ENCODE measurements around the gene VTA1. TPM values are rescaled to one million over a fixed set of nuclear protein-coding genes. Genes with fewer than 3 reads are reported as not detected.

VTA1 gene
- total and polyA plus RNA-seq, 2 of the 4 experiments (the other 2 are of a cell fraction), result 60.9 to 120 TPM

- Histone ChIP-seq H2BK120ac (ENCODE audit: low read depth, low read length) (no peak overlapping the region), H3K9me3 (ENCODE audit: control insufficient read depth, insufficient read depth, low read length) (no peaks in the 10 kb centered on the region), H2BK15ac (ENCODE audit: low read depth, low read length) (no peak overlapping the region), H4K5ac (ENCODE audit: low read depth, low read length) (no peak overlapping the region), H4K20me1 (ENCODE audit: insufficient read depth, low read length) (no peaks in the 10 kb centered on the region), H2BK5ac (ENCODE audit: low read depth, low read length, poor library complexity, severe bottlenecking) (no peak overlapping the region), H3K4ac (ENCODE audit: low read depth, low read length) (no peak overlapping the region), H3K4me2 (ENCODE audit: low read depth, low read length) (no peak overlapping the region), H2BK20ac (ENCODE audit: low read depth, low read length) (no peak overlapping the region), H2AFZ (replicated peaks; ENCODE audit: low read length, poor library complexity) (no peak overlapping the region), H3K79me1 (ENCODE audit: low read depth in 1 of 2, low read length in 2 of 2) (no peaks in the 10 kb centered on the region), H2AK9ac (replicated peaks; ENCODE audit: low read depth, low read length, poor library complexity) (no peak overlapping the region), H3K23ac (ENCODE audit: low read depth, low read length) (no peak overlapping the region), H3K9ac (ENCODE audit: low read depth, low read length) (no peak overlapping the region), H3K18ac (ENCODE audit: low read depth, low read length) (no peak overlapping the region), H2AK5ac (ENCODE audit: low read depth, low read length) (no peak overlapping the region), H3K36me3 (ENCODE audit: control insufficient read depth, insufficient read depth, low read length) (no peaks in the 10 kb centered on the region), H4K91ac (ENCODE audit: insufficient read depth, low read depth, low read length) (no peak overlapping the region), H4K8ac (ENCODE audit: low read depth in 2 of 2, low read length in 2 of 2) (no peak overlapping the region), H3K27me3 (ENCODE audit: control insufficient read depth, insufficient read depth, low read length) (no peaks in the 10 kb centered on the region), H3K27ac (ENCODE audit: insufficient read depth, low read length) (no peak overlapping the region), H3K56ac (ENCODE audit: extremely low read depth, insufficient read depth, low read length) (no peak overlapping the region), H3K4me1 (ENCODE audit: control insufficient read depth, insufficient read depth, low read length) (no peaks in the 10 kb centered on the region), H3K4me3 (ENCODE audit: insufficient read depth, low read depth, low read length) (no peak overlapping the region), H3K14ac (replicated peaks; ENCODE audit: low read depth, low read length) (no peak overlapping the region), H3K9me1 (ENCODE audit: insufficient read depth, low read length) (no peaks in the 10 kb centered on the region)
- DNase-seq (no peak), ATAC-seq (ENCODE audit: low read depth) (no peak)
- dilution Hi-C loops (cut with HindIII; ENCODE audit: low sequenced_read_pairs, unreplicated experiment) (no loop called here), intact Hi-C loops (cut with micrococcal nuclease) (loop anchor here (5.0 kb wide), 1 partner anchor 62 kb away; no protein-coding TSS in a partner anchor), in situ Hi-C loops (cut with MboI; ENCODE audit: low sequenced_read_pairs) (no loop called here)
- POLR2A ChIA-PET (ENCODE audit: unreplicated experiment), result no interaction called here
- no TSS peak for BruUV-seq (replicated peaks)
- TF ChIP-seq ELK1 (IDR thresholded peaks at IDR 0.05; ENCODE audit: borderline replicate concordance, low read depth, low read length) (no peak), FOS (IDR thresholded peaks at IDR 0.05; ENCODE audit: low read depth, low read length) (no peak), RAD21 (IDR thresholded peaks at IDR 0.05; ENCODE audit: low read length) (no peak), NFE2L2 (IDR thresholded peaks at IDR 0.05; ENCODE audit: low read depth, low read length) (no peak), RCOR1 (IDR thresholded peaks at IDR 0.05; ENCODE audit: insufficient replicate concordance, low read length) (no peak), POLR2A (IDR thresholded peaks at IDR 0.05; ENCODE audit: low read depth, low read length) (no peak), CTCF (conservative IDR thresholded peaks at IDR 0.05; ENCODE audit: low read depth, low read length) (no peak), MAFK (IDR thresholded peaks at IDR 0.05; ENCODE audit: low read depth, low read length) (no peak), RFX5 (IDR thresholded peaks at IDR 0.05; ENCODE audit: low read depth, low read length) (no peak), MXI1 (IDR thresholded peaks at IDR 0.05; ENCODE audit: borderline replicate concordance, low read depth, low read length) (no peak), CEBPB (IDR thresholded peaks at IDR 0.05; ENCODE audit: low read depth, low read length) (no peak), MAZ (IDR thresholded peaks at IDR 0.05; ENCODE audit: borderline replicate concordance, low read depth, low read length) (no peak), SMC3 (IDR thresholded peaks at IDR 0.05; ENCODE audit: low read depth, low read length) (no peak)
- TF ChIP-seq, protein P1, sequence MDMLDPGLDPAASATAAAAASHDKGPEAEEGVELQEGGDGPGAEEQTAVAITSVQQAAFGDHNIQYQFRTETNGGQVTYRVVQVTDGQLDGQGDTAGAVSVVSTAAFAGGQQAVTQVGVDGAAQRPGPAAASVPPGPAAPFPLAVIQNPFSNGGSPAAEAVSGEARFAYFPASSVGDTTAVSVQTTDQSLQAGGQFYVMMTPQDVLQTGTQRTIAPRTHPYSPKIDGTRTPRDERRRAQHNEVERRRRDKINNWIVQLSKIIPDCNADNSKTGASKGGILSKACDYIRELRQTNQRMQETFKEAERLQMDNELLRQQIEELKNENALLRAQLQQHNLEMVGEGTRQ (IDR thresholded peaks at IDR 0.05; ENCODE audit: low read depth, low read length), result no peak
- CTCF ChIA-PET, result no interaction called here
- 67% methylated on average over 1 of the region's 3 CpGs; no CpG with 5 or more reads in 1 of the 2 experiments for WGBS, 2 experiments (ENCODE audit: extremely low coverage in 2 of 2, insufficient read length in 1 of 2)
Observed at GRCh38 chr6:142235272-142235671, 88.2 kb downstream of the VTA1 start.

Measured in IMR-90 (cell line).